HEK293 (cell line): ENCODE measurements around the gene CAMSAP3.

ENCODE experiments used
- CTCF ChIA-PET: fragments of 350-600 bp; formaldehyde crosslinking; extraction: SDS; loops from one replicate; lab custom pipeline; 2021; ENCODE audit warnings: antibody characterized with exemption; lab: Yijun Ruan, JAX
- POLR2A ChIA-PET: fragments of 300-600 bp; formaldehyde crosslinking; extraction: SDS; loops from one replicate; lab custom pipeline; 2020; ENCODE audit warnings: antibody characterized with exemption, inconsistent platforms; lab: Yijun Ruan, JAX
- H3K27ac ChIP-seq: fragments of 200-500 bp; sonication (Bioruptor generic); 2 replicates; pipeline ENCODE4 v1.5.1; 2014; ENCODE audit warnings: low read depth, low read length, control low read depth, inconsistent platforms; ENCODE audit errors: extremely low read depth
- H3K36me3 ChIP-seq, 2 experiments: fragments of 200-500 bp in 1 of 2; sonication (Bioruptor generic) in 1 of 2; 1 replicate in 1 of 2; 2 replicates in 1 of 2; pipeline ENCODE4 v1.5.1; 2014 to 2017; ENCODE audit warnings: inconsistent platforms in 2 of 2, low read length in 2 of 2; ENCODE audit not compliant: control insufficient read depth in 2 of 2, insufficient read depth in 1 of 2
- H3K4me1 ChIP-seq: fragments of 200-500 bp; sonication (Bioruptor generic); 2 replicates; pipeline ENCODE4 v1.5.1; 2014; ENCODE audit warnings: mild to moderate bottlenecking, low read length, inconsistent platforms; ENCODE audit not compliant: control insufficient read depth, insufficient read depth
- H3K4me3 ChIP-seq: 2 replicates; pipeline ENCODE4 v1.5.1; 2011; ENCODE audit warnings: low read depth, mild to moderate bottlenecking, control low read depth, low read length, moderate library complexity
- H3K9me3 ChIP-seq: fragments of 200-500 bp; sonication (Bioruptor generic); 2 replicates; pipeline ENCODE4 v1.5.1; 2014; ENCODE audit warnings: low read depth, low read length, inconsistent platforms; ENCODE audit not compliant: control insufficient read depth, insufficient read depth
- BCL6B ChIP-seq: fragments of 450-650 bp; formaldehyde crosslinking; IDR thresholded peaks from 2 replicates; pipeline ENCODE4 v1.5.1; 2017; ENCODE audit warnings: missing biosample characterization, missing genetic modification characterization
- KLF1 ChIP-seq: fragments of 450-650 bp; formaldehyde crosslinking; IDR thresholded peaks from 2 replicates; pipeline ENCODE4 v1.5.1; 2016; ENCODE audit warnings: missing biosample characterization, missing genetic modification characterization
- MYNN ChIP-seq: fragments of 450-650 bp; formaldehyde crosslinking; IDR thresholded peaks from 2 replicates; pipeline ENCODE4 v1.5.1; 2016; ENCODE audit warnings: missing biosample characterization, missing genetic modification characterization, borderline replicate concordance
- PRDM2 ChIP-seq: fragments of 450-650 bp; formaldehyde crosslinking; IDR thresholded peaks from 2 replicates; pipeline ENCODE4 v1.5.1; 2016; ENCODE audit warnings: missing biosample characterization, missing genetic modification characterization, borderline replicate concordance
- SP7 ChIP-seq: fragments of 450-650 bp; formaldehyde crosslinking; IDR thresholded peaks from 2 replicates; pipeline ENCODE4 v1.5.1; 2016; ENCODE audit warnings: missing biosample characterization, missing genetic modification characterization
- TSHZ1 ChIP-seq: fragments of 450-650 bp; formaldehyde crosslinking; IDR thresholded peaks from 2 replicates; pipeline ENCODE4 v1.5.1; 2016; ENCODE audit warnings: missing biosample characterization, missing genetic modification characterization, borderline replicate concordance
- ZBTB11 ChIP-seq: fragments of 450-650 bp; formaldehyde crosslinking; conservative IDR thresholded peaks from 2 replicates; pipeline ENCODE4 v1.5.1; 2016; ENCODE audit warnings: low read depth, missing biosample characterization, missing genetic modification characterization
- ZBTB48 ChIP-seq: fragments of 450-650 bp; formaldehyde crosslinking; IDR thresholded peaks from 2 replicates; pipeline ENCODE4 v1.5.1; 2016; ENCODE audit warnings: missing biosample characterization, missing genetic modification characterization
- ZIC2 ChIP-seq: fragments of 450-650 bp; formaldehyde crosslinking; IDR thresholded peaks from 2 replicates; pipeline ENCODE4 v1.5.1; 2016; ENCODE audit warnings: missing biosample characterization, missing genetic modification characterization
- ZNF112 ChIP-seq: fragments of 450-650 bp; formaldehyde crosslinking; IDR thresholded peaks from 2 replicates; pipeline ENCODE4 v1.5.0; 2017; ENCODE audit warnings: missing biosample characterization, missing genetic modification characterization
- ZNF366 ChIP-seq: fragments of 450-650 bp; formaldehyde crosslinking; conservative IDR thresholded peaks from 2 replicates; pipeline ENCODE4 v1.5.1; 2016; ENCODE audit warnings: missing biosample characterization, missing genetic modification characterization
- ZNF391 ChIP-seq: fragments of 450-650 bp; formaldehyde crosslinking; IDR thresholded peaks from 2 replicates; pipeline ENCODE4 v1.5.1; 2016; ENCODE audit warnings: low read depth, missing biosample characterization, missing genetic modification characterization, borderline replicate concordance
- ZNF398 ChIP-seq: fragments of 450-650 bp; formaldehyde crosslinking; IDR thresholded peaks from 2 replicates; pipeline ENCODE4 v1.5.1; 2017; ENCODE audit warnings: missing biosample characterization, missing genetic modification characterization
- ZNF548 ChIP-seq: fragments of 450-650 bp; formaldehyde crosslinking; IDR thresholded peaks from 2 replicates; pipeline ENCODE4 v1.5.1; 2016; ENCODE audit warnings: missing biosample characterization, missing genetic modification characterization
- ZNF549 ChIP-seq: fragments of 450-650 bp; IDR thresholded peaks from 2 replicates; pipeline ENCODE4 v1.5.1; 2018; ENCODE audit warnings: missing biosample characterization, missing genetic modification characterization, mild to moderate bottlenecking, inconsistent platforms, moderate library complexity
- ZNF561 ChIP-seq: fragments of 450-650 bp; IDR thresholded peaks from 2 replicates; pipeline ENCODE4 v1.5.1; 2018; ENCODE audit warnings: missing biosample characterization, missing genetic modification characterization, borderline replicate concordance
- ZNF660 ChIP-seq: fragments of 450-650 bp; IDR thresholded peaks from 2 replicates; pipeline ENCODE4 v1.5.1; 2018; ENCODE audit warnings: missing biosample characterization, mild to moderate bottlenecking, missing genetic modification characterization
- ZNF701 ChIP-seq: fragments of 450-650 bp; formaldehyde crosslinking; IDR thresholded peaks from 2 replicates; pipeline ENCODE4 v1.5.1; 2016; ENCODE audit warnings: missing biosample characterization, missing genetic modification characterization
- ZNF707 ChIP-seq: fragments of 450-650 bp; formaldehyde crosslinking; IDR thresholded peaks from 2 replicates; pipeline ENCODE4 v1.5.1; 2016; ENCODE audit warnings: missing biosample characterization, missing genetic modification characterization
- ZNF777 ChIP-seq: fragments of 450-650 bp; formaldehyde crosslinking; IDR thresholded peaks from 2 replicates; pipeline ENCODE4 v1.5.1; 2017; ENCODE audit warnings: missing biosample characterization, missing genetic modification characterization, borderline replicate concordance

CAMSAP3 gene

GRCh38 chr19:7629347-7630054 is 33.8 kb downstream of the CAMSAP3 start, which contains the start of the genes PET100 and XAB2:
Gene PET100 (plus strand): TSS chr19:7629793. CDS start chr19:7629834, 41 bp downstream.
Gene XAB2 (minus strand): TSS chr19:7629545. CDS start chr19:7629527, 18 bp downstream.
- ChIA-PET POLR2A (interaction anchor here (0.6 to 1.9 kb wide), 15 partner anchors 8 to 550 kb away, joined by 3 to 14 read pairs (median 4); partner anchors contain the start of genes CAMSAP3, LRRC8E and TIMM44), CTCF (interaction anchor here (0.6 to 1.6 kb wide), 4 partner anchors 51 to 175 kb away, joined by 3 to 7 read pairs (median 4); partner anchors contain the start of gene TRAPPC5)
- H3K27ac ChIP-seq: no peak within 1 kb of the TSS; the same call in 1 of the 2 replicates
- H3K36me3 ChIP-seq: peaks cover 0 to 41% of the 10 kb centered on the region in 2 experiments; a peak in 2 of 3 replicates
- H3K4me3 ChIP-seq: peak within 1 kb of the TSS; percentile 91
- peaks cover 4% of the 10 kb centered on the region; the same call in 1 of the 2 replicates for H3K4me1 ChIP-seq
- H3K9me3 ChIP-seq: no peaks in the 10 kb centered on the region
- peak; percentile 19; the same call in 1 of the 2 replicates for TF ChIP-seq TSHZ1 (tag by site-specific recombination)
- no peak for TF ChIP-seq ZNF561
- TF ChIP-seq ZNF366: no peak
- TF ChIP-seq ZNF707 (tag by site-specific recombination): no peak
- peak; percentile 56 for TF ChIP-seq ZBTB11 (tag by site-specific recombination)
- no peak for TF ChIP-seq PRDM2
- TF ChIP-seq ZNF660 (tag by site-specific recombination): peak; percentile 45; the same call in 1 of the 2 replicates
- TF ChIP-seq ZNF112 (tag by site-specific recombination): no peak
- TF ChIP-seq BCL6B: peak; percentile 72
- no peak for TF ChIP-seq ZNF398 (tag by site-specific recombination)
- no peak for TF ChIP-seq ZNF777
- TF ChIP-seq SP7: peak; percentile 60; the same call in 1 of the 2 replicates
- no peak for TF ChIP-seq ZNF701 (tag by site-specific recombination)
- 0 out of 2 replicates have a peak, but pooled peaks have one; percentile 42 for TF ChIP-seq KLF1 (tag by site-specific recombination)
- no peak for TF ChIP-seq ZIC2
- TF ChIP-seq ZNF549 (tag by site-specific recombination): no peak
- TF ChIP-seq ZBTB48: no peak
- no peak for TF ChIP-seq MYNN (tag by site-specific recombination)
- TF ChIP-seq ZNF391 (tag by site-specific recombination): 0 out of 2 replicates have a peak, but pooled peaks have one; percentile 32
- no peak for TF ChIP-seq ZNF548 (tag by site-specific recombination)
